ENCODE results near the gene CAMK2N1. TPM values are rescaled to one million over a fixed set of nuclear protein-coding genes. Genes with fewer than 3 reads are reported as not detected.

The CAMK2N1 gene
- polyA plus RNA-seq, 1 experiment, result 23.5 TPM

- CTCF ChIA-PET, result interaction anchor here (1.7 kb wide), 1 partner anchor 10 kb away, joined by 6 read pairs; no protein-coding TSS in a partner anchor
- POLR2A ChIA-PET, result interaction anchor here (0.5 kb wide), 1 partner anchor 800 kb away, joined by 6 read pairs; no protein-coding TSS in a partner anchor
- H3K4me3 ChIP-seq (ENCODE audit: low read depth, low read length), result no peak overlapping the region
Observed at GRCh38 chr1:20505488-20505887, 19.5 kb upstream of the CAMK2N1 start.

GRCh38 chr1:20500716-20501115, 14.7 kb upstream of the CAMK2N1 start:
- no peak for TF ChIP-seq CTCF (IDR thresholded peaks at IDR 0.05; ENCODE audit: insufficient read depth, low read depth, low read length)
- CTCF ChIA-PET, result no interaction called here
- POLR2A ChIA-PET, result no interaction called here
- Histone ChIP-seq H3K27me3 (ENCODE audit: control insufficient read depth, insufficient read depth, low read length) (no peaks in the 10 kb centered on the region), H3K36me3 (ENCODE audit: control insufficient read depth, insufficient read depth, low read length) (peaks cover 23% of the 10 kb centered on the region), H3K4me3 (ENCODE audit: low read depth, low read length) (no peak overlapping the region)
- no peak for DNase-seq (ENCODE audit: low read depth)

More at GRCh38 chr1:20505488-20505887, 19.5 kb upstream of the CAMK2N1 start:
- peaks cover 13% of the 10 kb centered on the region for H3K36me3 ChIP-seq (ENCODE audit: control insufficient read depth, insufficient read depth, low read length)
- DNase-seq (ENCODE audit: low read depth), result no peak
- H3K27me3 ChIP-seq (ENCODE audit: control insufficient read depth, insufficient read depth, low read length), result no peaks in the 10 kb centered on the region
- no peak for TF ChIP-seq CTCF (IDR thresholded peaks at IDR 0.05; ENCODE audit: insufficient read depth, low read depth, low read length)

- ChIA-PET POLR2A (no interaction called here), CTCF (interaction anchor here (0.9 kb wide), 1 partner anchor 9 kb away, joined by 3 read pairs; no protein-coding TSS in a partner anchor)
- TF ChIP-seq CTCF (IDR thresholded peaks at IDR 0.05; ENCODE audit: insufficient read depth, low read depth, low read length), result no peak
- Histone ChIP-seq H3K4me3 (ENCODE audit: low read depth, low read length) (no peak overlapping the region), H3K36me3 (ENCODE audit: control insufficient read depth, insufficient read depth, low read length) (peaks cover 23% of the 10 kb centered on the region), H3K27me3 (ENCODE audit: control insufficient read depth, insufficient read depth, low read length) (no peaks in the 10 kb centered on the region)
- DNase-seq (ENCODE audit: low read depth), result no peak
Observed at GRCh38 chr1:20499718-20500117, 13.7 kb upstream of the CAMK2N1 start.

- POLR2A ChIA-PET, result no interaction called here
- no peak for TF ChIP-seq CTCF (IDR thresholded peaks at IDR 0.05; ENCODE audit: insufficient read depth, low read depth, low read length)
- no peak overlapping the region for H3K4me3 ChIP-seq (ENCODE audit: low read depth, low read length)
- peaks cover 23% of the 10 kb centered on the region for H3K36me3 ChIP-seq (ENCODE audit: control insufficient read depth, insufficient read depth, low read length)
- no peaks in the 10 kb centered on the region for H3K27me3 ChIP-seq (ENCODE audit: control insufficient read depth, insufficient read depth, low read length)
- no peak for DNase-seq (ENCODE audit: low read depth)
- CTCF ChIA-PET, result interaction anchor here (0.9 kb wide), 1 partner anchor 8 kb away, joined by 3 read pairs; no protein-coding TSS in a partner anchor
Observed at GRCh38 chr1:20499105-20499504, 13.1 kb upstream of the CAMK2N1 start.

GRCh38 chr1:20498116-20498515, 12.1 kb upstream of the CAMK2N1 start:
- no peak for TF ChIP-seq CTCF (IDR thresholded peaks at IDR 0.05; ENCODE audit: insufficient read depth, low read depth, low read length)
- ChIA-PET CTCF (interaction anchor here (0.6 kb wide), 1 partner anchor 379 kb away, joined by 3 read pairs; the partner anchor contains the start of gene PLA2G2D), POLR2A (no interaction called here)
- H3K4me3 ChIP-seq (ENCODE audit: low read depth, low read length), result no peak overlapping the region
- no peaks in the 10 kb centered on the region for H3K27me3 ChIP-seq (ENCODE audit: control insufficient read depth, insufficient read depth, low read length)
- DNase-seq (ENCODE audit: low read depth), result no peak
- H3K36me3 ChIP-seq (ENCODE audit: control insufficient read depth, insufficient read depth, low read length), result peaks cover 23% of the 10 kb centered on the region
